SK-N-MC (cell line): Measurements from ENCODE around the gene LTBP4.

Source experiments
- EZH2 ChIP-seq: fragments of 200-600 bp; sonication (generic); IDR thresholded peaks from one replicate; pipeline ENCODE4 v1.6.1; 2017; ENCODE audit warnings: antibody characterized with exemption
- FOXP2 ChIP-seq: optimal IDR thresholded peaks from 2 replicates; pipeline ENCODE3; 2011; ENCODE audit warnings: mild to moderate bottlenecking, moderate library complexity; ENCODE audit not compliant: insufficient read depth; ENCODE audit errors: extremely low read length, control extremely low read depth
- POLR2AphosphoS5 ChIP-seq: IDR thresholded peaks from 2 replicates; pipeline ENCODE4 v1.6.1; 2012; ENCODE audit warnings: mild to moderate bottlenecking, low read depth, low read length, borderline replicate concordance

DNA sequence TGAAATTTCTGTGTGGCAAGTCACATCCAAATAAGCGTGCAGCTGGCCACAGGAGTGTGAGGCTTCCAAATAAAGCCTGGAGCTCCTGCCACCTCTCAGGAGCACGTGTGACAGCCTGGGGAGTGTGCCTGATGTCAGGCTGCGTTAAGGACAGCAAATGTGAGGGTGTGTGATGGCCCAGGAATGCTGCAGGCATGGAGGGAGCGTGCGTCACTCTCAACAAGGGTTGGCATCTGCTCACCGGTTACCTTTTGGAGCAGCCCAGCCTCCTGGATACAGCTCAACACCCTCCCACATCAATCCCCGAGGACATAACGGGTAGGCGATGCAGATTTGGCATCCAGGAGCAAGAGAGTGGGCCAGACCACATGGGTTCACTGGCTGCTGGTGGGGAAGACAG, 70.2 kb downstream of the LTBP4 start:
- TF ChIP-seq EZH2, result no peak
- TF ChIP-seq POLR2AphosphoS5, result no peak
- no peak for TF ChIP-seq FOXP2
